ENCODE results near the gene EYS. TPM values are rescaled to one million over a fixed set of nuclear protein-coding genes. Genes with fewer than 3 reads are reported as not detected.

Gene EYS
- total RNA-seq, 2 donors from 2014 or later, result 0.18 to 3.5 TPM

- H3K9me3 ChIP-seq, result no peaks in the 10 kb centered on the region
- no peak overlapping the region for H3K4me3 ChIP-seq
- H3K27me3 ChIP-seq (replicated peaks; ENCODE audit: insufficient read depth), result no peaks in the 10 kb centered on the region
- no peaks in the 10 kb centered on the region for H3K36me3 ChIP-seq
- TF ChIP-seq CTCF (IDR thresholded peaks at IDR 0.05) (no peak), POLR2AphosphoS5 (IDR thresholded peaks at IDR 0.05) (no peak), POLR2A (IDR thresholded peaks at IDR 0.05) (no peak)
- H3K27ac ChIP-seq, result no peak overlapping the region
- no peaks in the 10 kb centered on the region for H3K4me1 ChIP-seq (replicated peaks)
- WGBS, result 34% methylated on average over 1 of the region's 1 CpG
- intact Hi-C loops (cut with DNase I), result no loop called here
- no peak for DNase-seq (ENCODE audit: low spot score)
Observed at GRCh38 chr6:64890609-64891008, 816.4 kb downstream of the EYS start.

- TF ChIP-seq POLR2AphosphoS5 (IDR thresholded peaks at IDR 0.05), result no peak
- no peak for TF ChIP-seq POLR2A (IDR thresholded peaks at IDR 0.05)
- no peak for TF ChIP-seq CTCF (IDR thresholded peaks at IDR 0.05)
- Histone ChIP-seq H3K9me3 (no peaks in the 10 kb centered on the region), H3K36me3 (no peaks in the 10 kb centered on the region), H3K27me3 (replicated peaks; ENCODE audit: insufficient read depth) (no peaks in the 10 kb centered on the region), H3K4me1 (replicated peaks) (no peaks in the 10 kb centered on the region), H3K27ac (no peak overlapping the region), H3K4me3 (no peak overlapping the region)
- WGBS, result 66% methylated on average over 3 of the region's 3 CpGs
- intact Hi-C loops (cut with DNase I), result no loop called here
- DNase-seq (ENCODE audit: low spot score), result no peak
Observed at GRCh38 chr6:64889144-64889543, 817.9 kb downstream of the EYS start.

GRCh38 chr6:64874776-64875175 lies 832.2 kb downstream of the EYS start:
- H3K9me3 ChIP-seq, result no peaks in the 10 kb centered on the region
- no peaks in the 10 kb centered on the region for H3K27me3 ChIP-seq (replicated peaks; ENCODE audit: insufficient read depth)
- H3K36me3 ChIP-seq, result no peaks in the 10 kb centered on the region
- intact Hi-C loops (cut with DNase I), result no loop called here
- no peaks in the 10 kb centered on the region for H3K4me1 ChIP-seq (replicated peaks)
- 87% methylated on average over 3 of the region's 3 CpGs for WGBS
- H3K4me3 ChIP-seq, result no peak overlapping the region
- DNase-seq (ENCODE audit: low spot score), result no peak
- no peak overlapping the region for H3K27ac ChIP-seq
- TF ChIP-seq POLR2A (IDR thresholded peaks at IDR 0.05), result no peak
- TF ChIP-seq CTCF (IDR thresholded peaks at IDR 0.05), result no peak
- no peak for TF ChIP-seq POLR2AphosphoS5 (IDR thresholded peaks at IDR 0.05)

- intact Hi-C loops (cut with DNase I), result no loop called here
- H3K4me1 ChIP-seq (replicated peaks), result no peaks in the 10 kb centered on the region
- DNase-seq (ENCODE audit: low spot score), result no peak
Observed at GRCh38 chr6:64872633-64873032, 834.4 kb downstream of the EYS start.

More at GRCh38 chr6:64872633-64873032, 834.4 kb downstream of the EYS start:
- TF ChIP-seq POLR2AphosphoS5 (IDR thresholded peaks at IDR 0.05) (no peak), POLR2A (IDR thresholded peaks at IDR 0.05) (no peak), CTCF (IDR thresholded peaks at IDR 0.05) (no peak)
- H3K9me3 ChIP-seq, result no peaks in the 10 kb centered on the region
- H3K36me3 ChIP-seq, result no peaks in the 10 kb centered on the region
- no peaks in the 10 kb centered on the region for H3K27me3 ChIP-seq (replicated peaks; ENCODE audit: insufficient read depth)
- no peak overlapping the region for H3K4me3 ChIP-seq
- no peak overlapping the region for H3K27ac ChIP-seq
